Measurements from ENCODE around the gene UQCC2. TPM values are rescaled to one million over a fixed set of nuclear protein-coding genes. Genes with fewer than 3 reads are reported as not detected.

Gene UQCC2
- total RNA-seq, 3 donors from 2014 or later = 41.8 to 48.6 (median 45.7) TPM

- Histone ChIP-seq H3K4me1 (ENCODE audit: low read depth) (peaks cover 8% of the 10 kb centered on the region), H3K9me3 (no peaks in the 10 kb centered on the region), H3K36me3 (ENCODE audit: low read depth) (no peaks in the 10 kb centered on the region), H3K4me3 (no peak overlapping the region)
- TF ChIP-seq, protein P1, sequence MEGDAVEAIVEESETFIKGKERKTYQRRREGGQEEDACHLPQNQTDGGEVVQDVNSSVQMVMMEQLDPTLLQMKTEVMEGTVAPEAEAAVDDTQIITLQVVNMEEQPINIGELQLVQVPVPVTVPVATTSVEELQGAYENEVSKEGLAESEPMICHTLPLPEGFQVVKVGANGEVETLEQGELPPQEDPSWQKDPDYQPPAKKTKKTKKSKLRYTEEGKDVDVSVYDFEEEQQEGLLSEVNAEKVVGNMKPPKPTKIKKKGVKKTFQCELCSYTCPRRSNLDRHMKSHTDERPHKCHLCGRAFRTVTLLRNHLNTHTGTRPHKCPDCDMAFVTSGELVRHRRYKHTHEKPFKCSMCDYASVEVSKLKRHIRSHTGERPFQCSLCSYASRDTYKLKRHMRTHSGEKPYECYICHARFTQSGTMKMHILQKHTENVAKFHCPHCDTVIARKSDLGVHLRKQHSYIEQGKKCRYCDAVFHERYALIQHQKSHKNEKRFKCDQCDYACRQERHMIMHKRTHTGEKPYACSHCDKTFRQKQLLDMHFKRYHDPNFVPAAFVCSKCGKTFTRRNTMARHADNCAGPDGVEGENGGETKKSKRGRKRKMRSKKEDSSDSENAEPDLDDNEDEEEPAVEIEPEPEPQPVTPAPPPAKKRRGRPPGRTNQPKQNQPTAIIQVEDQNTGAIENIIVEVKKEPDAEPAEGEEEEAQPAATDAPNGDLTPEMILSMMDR (IDR thresholded peaks at IDR 0.05) = no peak
- DNase-seq (no peak), ATAC-seq (no peak)
- intact Hi-C loops (cut with DNase I, micrococcal nuclease) = loop anchor here in 1 of 2 donors (10.0 kb wide), 1 partner anchor 51 kb away; no protein-coding TSS in a partner anchor
Observed at GRCh38 chr6:33713786-33714185, 2.3 kb upstream of the UQCC2 start.

GRCh38 chr6:33712914-33713313 lies 1.4 kb upstream of the UQCC2 start:
- no peak overlapping the region for H3K4me3 ChIP-seq
- H3K9me3 ChIP-seq = no peaks in the 10 kb centered on the region
- TF ChIP-seq, protein P1 (IDR thresholded peaks at IDR 0.05) = no peak
- DNase-seq (no peak), ATAC-seq (no peak)
- H3K36me3 ChIP-seq (ENCODE audit: low read depth) = no peaks in the 10 kb centered on the region
- H3K4me1 ChIP-seq (ENCODE audit: low read depth) = peaks cover 8% of the 10 kb centered on the region
- intact Hi-C loops (cut with DNase I, micrococcal nuclease) = loop anchor here in 1 of 2 donors (10.0 kb wide), 1 partner anchor 52 kb away; no protein-coding TSS in a partner anchor

GRCh38 chr6:33710296-33711121 lies 991 bp downstream of the UQCC2 start:
- ATAC-seq = no peak
- TF ChIP-seq, protein P1 (IDR thresholded peaks at IDR 0.05) = no peak
- H3K9me3 ChIP-seq = no peaks in the 10 kb centered on the region
- H3K4me1 ChIP-seq (ENCODE audit: low read depth) = peaks cover 8% of the 10 kb centered on the region
- intact Hi-C loops (cut with DNase I, micrococcal nuclease) = loop anchor here in 1 of 2 donors (10.0 kb wide), 1 partner anchor 54 kb away; no protein-coding TSS in a partner anchor
- DNase-seq = no peak
- H3K4me3 ChIP-seq = no peak overlapping the region
- H3K36me3 ChIP-seq (ENCODE audit: low read depth) = no peaks in the 10 kb centered on the region

DNA sequence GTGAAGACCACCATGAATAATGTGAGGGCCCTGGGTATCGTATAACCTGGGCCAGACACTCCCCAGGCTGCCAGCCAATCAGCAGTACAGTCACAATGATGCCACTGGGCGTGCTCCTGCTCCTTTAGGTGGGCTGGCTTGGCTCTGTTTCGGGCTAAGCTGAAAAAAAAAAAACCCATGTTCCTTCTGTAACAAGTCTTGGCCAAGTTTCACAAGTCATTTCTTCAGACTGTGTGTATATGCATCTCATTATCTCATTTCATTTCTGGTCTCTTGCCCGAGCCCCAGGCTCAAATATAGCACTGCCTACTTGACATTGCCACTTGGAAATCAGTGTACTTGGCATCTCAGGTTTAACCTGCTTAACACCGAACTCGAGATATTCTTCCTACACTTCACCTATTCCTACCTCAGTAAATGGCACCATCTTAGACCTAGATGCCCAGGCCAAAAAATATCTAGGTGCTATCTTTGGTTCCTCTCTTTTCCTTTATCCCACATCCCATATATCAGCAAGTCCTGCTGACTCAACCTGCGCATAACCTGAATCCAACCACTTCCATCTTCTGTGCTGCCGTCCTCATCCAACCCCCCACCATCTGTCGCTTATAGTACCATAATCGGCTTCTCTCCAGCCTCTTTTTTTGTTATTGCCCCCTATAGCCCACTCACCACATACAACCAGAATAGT lies 1.8 kb downstream of the UQCC2 start:
- Histone ChIP-seq H3K36me3 (ENCODE audit: low read depth) (no peaks in the 10 kb centered on the region), H3K4me1 (ENCODE audit: low read depth) (peaks cover 8% of the 10 kb centered on the region), H3K4me3 (no peak overlapping the region), H3K9me3 (no peaks in the 10 kb centered on the region)
- TF ChIP-seq, protein P1 (IDR thresholded peaks at IDR 0.05) = no peak
- no peak for ATAC-seq
- no peak for DNase-seq
- intact Hi-C loops (cut with DNase I, micrococcal nuclease) = loop anchor here in 1 of 2 donors (10.0 kb wide), 2 partner anchors 55 to 125 kb away; partner anchors contain the start of gene BAK1

DNA sequence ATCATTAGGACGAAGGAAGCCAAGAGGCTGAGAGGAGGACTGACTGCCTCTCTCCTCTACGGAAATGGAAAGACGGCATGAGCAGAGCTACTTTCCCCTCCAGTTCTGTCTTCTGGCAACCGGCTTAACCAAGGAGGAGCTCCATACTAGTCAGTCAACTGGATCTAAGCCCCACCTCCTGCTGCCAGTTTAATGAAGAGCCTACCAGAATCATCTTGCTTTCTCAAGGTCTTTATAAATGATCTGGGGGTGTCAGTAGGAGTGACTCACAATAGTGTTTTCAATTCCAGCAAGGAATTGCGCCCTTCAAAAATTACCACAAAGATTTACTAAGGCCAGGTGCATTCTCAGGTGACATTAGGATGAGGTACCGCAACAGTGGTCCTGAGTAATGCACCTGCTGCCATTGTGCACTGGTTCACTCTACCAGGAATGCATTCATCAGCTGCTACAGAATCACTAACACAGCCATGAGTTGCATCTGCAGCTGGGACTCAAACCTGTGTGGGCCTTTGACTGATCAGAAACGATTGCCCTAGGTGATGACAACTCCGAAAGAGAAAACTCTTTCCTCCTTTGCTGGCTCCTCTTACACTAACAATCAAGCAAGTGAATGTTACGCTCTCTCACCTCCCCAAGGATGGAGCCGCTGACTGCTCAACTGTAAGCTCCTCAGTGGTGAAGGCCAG lies 2.8 kb downstream of the UQCC2 start:
- Histone ChIP-seq H3K36me3 (ENCODE audit: low read depth) (no peaks in the 10 kb centered on the region), H3K9me3 (no peaks in the 10 kb centered on the region), H3K4me1 (ENCODE audit: low read depth) (peaks cover 8% of the 10 kb centered on the region), H3K4me3 (no peak overlapping the region)
- DNase-seq (no peak), ATAC-seq (no peak)
- intact Hi-C loops (cut with DNase I, micrococcal nuclease) = loop anchor here in 1 of 2 donors (10.0 kb wide), 1 partner anchor 124 kb away; the partner anchor contains the start of gene BAK1
- TF ChIP-seq, protein P1 (IDR thresholded peaks at IDR 0.05) = no peak
